GM21423 (cell line): Measurements from ENCODE around the gene STX8.
"Not testable (repeated sequence)": the region's sequence is repeated elsewhere in the genome, so short reads cannot be mapped to it uniquely, and the experiment has no call there.

Experiments
- ATAC-seq: cut with Tn5 transposase; IDR thresholded peaks from one replicate; pipeline ENCODE4 v1.9.1; 2021; ENCODE audit warnings: mild to moderate bottlenecking, moderate library complexity; ENCODE audit not compliant: unreplicated experiment

The STX8 gene

GRCh38 chr17:9557161-9557755 lies 18.4 kb downstream of the STX8 start:
- ATAC-seq, result no peak

- not testable (repeated sequence) for ATAC-seq
These were observed 20.9 kb downstream of the STX8 start for GRCh38 chr17:9554715-9555114.

GRCh38 chr17:9553596-9553995 lies 22.0 kb downstream of the STX8 start:
- no peak for ATAC-seq

GRCh38 chr17:9553181-9553580 lies 22.4 kb downstream of the STX8 start:
- no peak for ATAC-seq

- ATAC-seq, result no peak
These were observed 26.4 kb downstream of the STX8 start for GRCh38 chr17:9549215-9549614.

GRCh38 chr17:9544221-9544620 lies 31.4 kb downstream of the STX8 start:
- ATAC-seq, result no peak

- no peak for ATAC-seq
These were observed 33.9 kb downstream of the STX8 start for GRCh38 chr17:9541718-9542117.

- no peak for ATAC-seq
These were observed 37.0 kb downstream of the STX8 start for GRCh38 chr17:9538626-9539025.

GRCh38 chr17:9537177-9537776 lies 38.3 kb downstream of the STX8 start:
- ATAC-seq, result no peak

- ATAC-seq, result no peak
These were observed 39.6 kb downstream of the STX8 start for GRCh38 chr17:9536061-9536460.

- ATAC-seq, result no peak
These were observed 42.2 kb downstream of the STX8 start for GRCh38 chr17:9533441-9533840.

GRCh38 chr17:9532715-9533114 lies 42.9 kb downstream of the STX8 start:
- ATAC-seq, result no peak

- ATAC-seq, result no peak
These were observed 44.6 kb downstream of the STX8 start for GRCh38 chr17:9531034-9531433.

GRCh38 chr17:9529033-9529700 lies 46.5 kb downstream of the STX8 start:
- no peak for ATAC-seq

GRCh38 chr17:9527788-9528187 lies 47.8 kb downstream of the STX8 start:
- ATAC-seq, result no peak

- ATAC-seq, result no peak
These were observed 53.5 kb downstream of the STX8 start for GRCh38 chr17:9522074-9522473.

GRCh38 chr17:9521062-9521461 lies 54.6 kb downstream of the STX8 start:
- ATAC-seq, result no peak

- ATAC-seq, result no peak
These were observed 55.0 kb downstream of the STX8 start for GRCh38 chr17:9520649-9521048.

- ATAC-seq, result no peak
These were observed 55.9 kb downstream of the STX8 start for GRCh38 chr17:9519583-9520272.

- ATAC-seq, result no peak
These were observed 58.2 kb downstream of the STX8 start for GRCh38 chr17:9517396-9517795.

- ATAC-seq, result no peak
These were observed 62.4 kb downstream of the STX8 start for GRCh38 chr17:9513266-9513665.
